Naive B cell (primary cell): Measurements from ENCODE around the gene NAMPT. TPM values are rescaled to one million over a fixed set of nuclear protein-coding genes. Genes with fewer than 3 reads are reported as not detected.
"Not testable (repeated sequence)": the region's sequence is repeated elsewhere in the genome, so short reads cannot be mapped to it uniquely, and the experiment has no call there.

Experiments used
- ATAC-seq, 2 donors: fragments of 150-1000 bp; cut with Tn5 transposase; 2 replicates each; pipeline ENCODE4 v1.10.0; 2021; ENCODE audit warnings: low read depth in 2 of 2, mild to moderate bottlenecking in 2 of 2, moderate library complexity in 2 of 2
- DNase-seq: peaks from one replicate; pipeline ENCODE4 v3.0.0; 2022
- H3K27ac Mint-ChIP-seq, 6 donors: one replicate each; pipeline ENCODE4 v1.8.0; 2020 to 2022; ENCODE audit warnings: mild to moderate bottlenecking in 6 of 6, mixed read lengths in 6 of 6, moderate library complexity in 5 of 6, inconsistent platforms in 2 of 6
- H3K27me3 Mint-ChIP-seq, 3 donors: one replicate each; pipeline ENCODE4 v1.8.0; 2021 to 2022; ENCODE audit warnings: mixed read lengths in 3 of 3, mild to moderate bottlenecking in 1 of 3
- H3K36me3 Mint-ChIP-seq, 2 donors: one replicate each; pipeline ENCODE4 v1.8.0; 2020 to 2022; ENCODE audit warnings: mixed read lengths in 2 of 2, inconsistent platforms in 1 of 2, mild to moderate bottlenecking in 1 of 2
- H3K4me1 Mint-ChIP-seq, 3 donors: one replicate each; pipeline ENCODE4 v1.8.0; 2020 to 2022; ENCODE audit warnings: mixed read lengths in 3 of 3, inconsistent platforms in 1 of 3, mild to moderate bottlenecking in 1 of 3, moderate library complexity in 1 of 3
- H3K4me3 Mint-ChIP-seq, 8 donors: one replicate each; pipeline ENCODE4 v1.8.0; 2020 to 2022; ENCODE audit warnings: mild to moderate bottlenecking in 8 of 8, mixed read lengths in 8 of 8, moderate library complexity in 8 of 8, inconsistent platforms in 2 of 8
- H3K9me3 Mint-ChIP-seq, 7 donors: one replicate each; pipeline ENCODE4 v1.8.0; 2020 to 2022; ENCODE audit warnings: mixed read lengths in 7 of 7, mild to moderate bottlenecking in 5 of 7, inconsistent platforms in 2 of 7, moderate library complexity in 1 of 7
- polyA plus RNA-seq, 6 donors: library from polyadenylated mRNA; unstranded; fragments of 300-500 nt; fragmentation: Illumina TruSeq; gene quantifications; one replicate each; pipeline ENCODE4 v1.2.3, GENCODE V29; 2021; ENCODE audit warnings: low read depth in 6 of 6

NAMPT gene
- polyA plus RNA-seq, 6 donors from 2014 or later: 25.8 to 36.2 (median 29.4) TPM

- H3K4me3 Mint-ChIP-seq: no peak overlapping the region
- no peak for ATAC-seq
- H3K9me3 Mint-ChIP-seq: no peaks in the 10 kb centered on the region
- H3K36me3 Mint-ChIP-seq: no peaks in the 10 kb centered on the region
- DNase-seq: no peak
- no peaks in the 10 kb centered on the region for H3K4me1 Mint-ChIP-seq
- H3K27me3 Mint-ChIP-seq: peaks cover 24 to 43% (median 26%) of the 10 kb centered on the region in 3 donors
- H3K27ac Mint-ChIP-seq: no peak overlapping the region
Measured at GRCh38 chr7:106231856-106232490, 52.8 kb downstream of the NAMPT start.

DNA sequence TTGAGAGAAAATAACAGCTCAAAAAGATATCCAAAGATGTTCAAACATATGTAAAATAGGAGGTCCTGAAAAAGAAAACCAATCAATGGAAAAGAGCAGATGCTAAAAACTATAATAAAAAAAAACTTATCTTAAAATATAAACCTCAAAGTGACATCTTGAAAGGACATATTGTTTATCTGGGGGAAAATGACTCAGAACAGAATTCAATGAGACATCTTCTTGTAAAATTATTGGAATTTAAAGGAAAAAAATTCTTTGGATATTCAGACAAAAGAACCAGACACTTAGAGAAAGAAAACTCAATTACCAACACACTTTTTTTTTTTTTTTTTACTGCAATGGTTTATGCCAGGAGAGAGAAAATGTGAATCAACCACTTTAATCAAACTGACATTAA is 58.9 kb downstream of the NAMPT start:
- Mint-ChIP-seq H3K27me3 (peaks cover 24 to 27% (median 25%) of the 10 kb centered on the region in 3 donors), H3K4me1 (peaks cover 0 to 2% (median 0%) of the 10 kb centered on the region in 3 donors)

GRCh38 chr7:106224797-106225196 is 60.0 kb downstream of the NAMPT start:
- H3K27ac Mint-ChIP-seq: no peak overlapping the region
- H3K4me1 Mint-ChIP-seq: peaks cover 0 to 2% (median 0%) of the 10 kb centered on the region in 3 donors
- DNase-seq: no peak
- H3K27me3 Mint-ChIP-seq: peaks cover 18 to 27% (median 26%) of the 10 kb centered on the region in 3 donors
- no peaks in the 10 kb centered on the region for H3K36me3 Mint-ChIP-seq
- no peak for ATAC-seq
- H3K9me3 Mint-ChIP-seq: no peaks in the 10 kb centered on the region
- H3K4me3 Mint-ChIP-seq: no peak overlapping the region

More for the DNA sequence above, 58.9 kb downstream of the NAMPT start:
- Mint-ChIP-seq H3K9me3 (no peaks in the 10 kb centered on the region), H3K36me3 (no peaks in the 10 kb centered on the region), H3K4me3 (no peak overlapping the region), H3K27ac (no peak overlapping the region)
- no peak for DNase-seq
- ATAC-seq: no peak

- Mint-ChIP-seq H3K4me3 (no peak overlapping the region), H3K27ac (no peak overlapping the region), H3K4me1 (peaks cover 0 to 2% (median 0%) of the 10 kb centered on the region in 3 donors), H3K27me3 (peaks cover 18 to 30% (median 23%) of the 10 kb centered on the region in 3 donors), H3K9me3 (peaks cover 0 to 3% (median 0%) of the 10 kb centered on the region in 7 donors), H3K36me3 (no peaks in the 10 kb centered on the region)
- ATAC-seq: no peak
- DNase-seq: no peak
Measured at GRCh38 chr7:106223156-106223555, 61.6 kb downstream of the NAMPT start.

- no peak overlapping the region for H3K27ac Mint-ChIP-seq
- H3K4me1 Mint-ChIP-seq: peaks cover 0 to 2% (median 0%) of the 10 kb centered on the region in 3 donors
- no peaks in the 10 kb centered on the region for H3K36me3 Mint-ChIP-seq
- no peak overlapping the region for H3K4me3 Mint-ChIP-seq
- H3K9me3 Mint-ChIP-seq: peaks cover 0 to 3% (median 0%) of the 10 kb centered on the region in 7 donors
- peaks cover 18 to 31% (median 18%) of the 10 kb centered on the region in 3 donors for H3K27me3 Mint-ChIP-seq
- no peak for DNase-seq
- no peak for ATAC-seq
Measured at GRCh38 chr7:106222545-106222944, 62.2 kb downstream of the NAMPT start.

- Mint-ChIP-seq H3K36me3 (no peaks in the 10 kb centered on the region), H3K9me3 (peaks cover 0 to 3% (median 0%) of the 10 kb centered on the region in 7 donors), H3K27me3 (peaks cover 20 to 41% (median 27%) of the 10 kb centered on the region in 3 donors), H3K27ac (no peak overlapping the region), H3K4me3 (no peak overlapping the region), H3K4me1 (no peaks in the 10 kb centered on the region)
- DNase-seq (no peak), ATAC-seq (no peak)
Measured at GRCh38 chr7:106220307-106220706, 64.5 kb downstream of the NAMPT start.

GRCh38 chr7:106219170-106219569 is 65.6 kb downstream of the NAMPT start:
- H3K27ac Mint-ChIP-seq: no peak overlapping the region
- H3K36me3 Mint-ChIP-seq: no peaks in the 10 kb centered on the region
- peaks cover 0 to 3% (median 0%) of the 10 kb centered on the region in 7 donors for H3K9me3 Mint-ChIP-seq
- H3K27me3 Mint-ChIP-seq: peaks cover 12 to 32% (median 27%) of the 10 kb centered on the region in 3 donors
- ATAC-seq (no peak), DNase-seq (no peak)
- H3K4me1 Mint-ChIP-seq: no peaks in the 10 kb centered on the region
- H3K4me3 Mint-ChIP-seq: no peak overlapping the region

DNA sequence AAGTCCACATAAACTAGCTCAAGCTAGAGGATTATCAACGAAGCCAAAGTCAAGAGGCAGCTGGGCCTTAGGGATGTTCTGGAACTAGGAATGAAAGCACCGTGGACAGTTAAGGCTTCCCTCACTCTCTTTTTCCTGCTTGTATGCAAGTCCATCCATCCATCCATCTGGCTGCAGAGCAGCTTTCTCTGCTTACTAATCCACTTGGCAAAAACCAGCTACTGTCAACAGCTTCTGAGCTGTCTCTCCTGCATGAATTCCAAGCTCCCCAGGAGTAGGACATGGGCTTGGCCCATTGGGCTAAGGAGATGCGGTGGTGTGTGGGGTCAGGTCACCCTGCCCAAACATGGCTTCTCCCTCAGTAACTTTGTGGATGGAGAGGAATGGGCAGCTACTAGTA is 66.2 kb downstream of the NAMPT start:
- H3K27me3 Mint-ChIP-seq: peaks cover 12 to 32% (median 27%) of the 10 kb centered on the region in 3 donors
- no peak overlapping the region for H3K4me3 Mint-ChIP-seq
- no peak for ATAC-seq
- peaks cover 0 to 3% (median 0%) of the 10 kb centered on the region in 7 donors for H3K9me3 Mint-ChIP-seq
- no peak for DNase-seq
- no peaks in the 10 kb centered on the region for H3K36me3 Mint-ChIP-seq
- peak overlapping the region in 2 of 6 donors; percentile 22 to 37 for H3K27ac Mint-ChIP-seq
- H3K4me1 Mint-ChIP-seq: no peaks in the 10 kb centered on the region

- H3K27ac Mint-ChIP-seq: no peak overlapping the region
- H3K9me3 Mint-ChIP-seq: peaks cover 0 to 3% (median 0%) of the 10 kb centered on the region in 7 donors
- no peaks in the 10 kb centered on the region for H3K4me1 Mint-ChIP-seq
- DNase-seq (no peak), ATAC-seq (no peak)
- no peaks in the 10 kb centered on the region for H3K36me3 Mint-ChIP-seq
- H3K27me3 Mint-ChIP-seq: peaks cover 23 to 31% (median 25%) of the 10 kb centered on the region in 3 donors
- H3K4me3 Mint-ChIP-seq: no peak overlapping the region
Measured at GRCh38 chr7:106216923-106217542, 67.8 kb downstream of the NAMPT start.

- Mint-ChIP-seq H3K4me1 (no peaks in the 10 kb centered on the region), H3K27ac (no peak overlapping the region), H3K4me3 (no peak overlapping the region), H3K9me3 (peaks cover 0 to 7% (median 2%) of the 10 kb centered on the region in 7 donors), H3K36me3 (no peaks in the 10 kb centered on the region), H3K27me3 (peaks cover 24 to 34% (median 28%) of the 10 kb centered on the region in 3 donors)
- DNase-seq (no peak), ATAC-seq (no peak)
Measured at GRCh38 chr7:106216517-106216922, 68.3 kb downstream of the NAMPT start.

GRCh38 chr7:106215868-106216516 is 68.8 kb downstream of the NAMPT start:
- H3K27ac Mint-ChIP-seq: peak overlapping the region in 1 of 6 donors; percentile 9
- no peak overlapping the region for H3K4me3 Mint-ChIP-seq
- peaks cover 0 to 8% (median 2%) of the 10 kb centered on the region in 7 donors for H3K9me3 Mint-ChIP-seq
- no peaks in the 10 kb centered on the region for H3K4me1 Mint-ChIP-seq
- no peaks in the 10 kb centered on the region for H3K36me3 Mint-ChIP-seq
- DNase-seq (no peak), ATAC-seq (no peak)
- H3K27me3 Mint-ChIP-seq: peaks cover 21 to 34% (median 29%) of the 10 kb centered on the region in 3 donors

GRCh38 chr7:106208944-106209343 is 75.8 kb downstream of the NAMPT start:
- not testable (repeated sequence) for DNase-seq, ATAC-seq, H3K27ac Mint-ChIP-seq, H3K4me1 Mint-ChIP-seq, H3K4me3 Mint-ChIP-seq, H3K36me3 Mint-ChIP-seq
- H3K27me3 Mint-ChIP-seq: peaks cover 12 to 58% (median 57%) of the 10 kb centered on the region in 3 donors
- peaks cover 0 to 24% (median 13%) of the 10 kb centered on the region in 7 donors for H3K9me3 Mint-ChIP-seq

DNA sequence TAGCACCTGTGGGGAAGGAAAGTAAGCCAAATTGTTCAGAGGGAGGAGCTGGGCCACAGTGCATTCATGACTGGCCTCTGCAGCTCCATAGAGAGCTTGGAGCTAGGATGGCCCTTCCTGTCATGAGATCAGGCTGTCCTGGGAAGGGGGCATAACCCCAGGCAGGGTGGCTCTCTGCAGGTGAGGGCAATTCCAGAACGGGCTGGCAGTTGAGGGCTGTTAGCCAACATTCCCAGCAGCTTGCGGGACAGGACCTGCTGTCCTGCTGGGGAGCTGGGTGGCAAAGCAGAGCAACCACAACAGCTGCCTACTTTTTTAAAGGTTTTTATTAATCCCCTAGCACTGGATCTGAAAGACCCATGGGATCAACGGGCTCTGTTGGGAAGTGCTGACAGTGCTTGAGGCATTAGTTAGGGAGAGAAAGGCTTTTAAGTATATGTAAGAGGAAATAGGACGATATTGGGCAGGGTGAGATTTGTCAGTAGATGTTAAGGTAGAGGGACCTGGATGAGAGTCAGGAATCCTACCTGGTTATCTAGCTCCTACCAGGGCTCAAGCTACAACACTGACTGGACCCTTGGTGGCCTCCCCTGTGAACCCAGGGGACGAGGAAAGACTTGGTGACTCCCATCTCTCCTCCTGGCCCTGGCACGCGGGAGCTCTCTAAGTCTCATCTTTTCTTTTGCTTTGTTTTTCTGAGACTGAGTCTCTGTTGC is 77.8 kb downstream of the NAMPT start:
- Mint-ChIP-seq H3K9me3 (peaks cover 0 to 27% (median 13%) of the 10 kb centered on the region in 7 donors), H3K4me3 (no peak overlapping the region), H3K27me3 (peaks cover 17 to 54% (median 48%) of the 10 kb centered on the region in 3 donors), H3K4me1 (no peaks in the 10 kb centered on the region), H3K27ac (no peak overlapping the region), H3K36me3 (peaks cover 5 to 10% of the 10 kb centered on the region in 2 donors)
- DNase-seq: no peak
- no peak for ATAC-seq
